CD4-positive, alpha-beta T cell (primary cell): ENCODE results near the gene PRXL2B. TPM values are rescaled to one million over a fixed set of nuclear protein-coding genes. Genes with fewer than 3 reads are reported as not detected.

Source experiments
- ATAC-seq: fragments of 200-7000 bp; cut with Tn5 transposase; one replicate; pipeline ENCODE4 v1.10.0; 2022; ENCODE audit warnings: mild to moderate bottlenecking; ENCODE audit not compliant: poor library complexity
- CTCF ChIA-PET: fragments of 350-600 bp; sonication (Branson Sonifier 250); formaldehyde crosslinking; loops from one replicate; lab custom pipeline; 2021; ENCODE audit warnings: antibody characterized with exemption, inconsistent platforms; lab: Charles Lee
- POLR2A ChIA-PET: fragments of 350-600 bp; sonication (Branson Sonifier 250); formaldehyde crosslinking; loops from one replicate; lab custom pipeline; 2021; ENCODE audit warnings: antibody characterized with exemption, inconsistent platforms; lab: Charles Lee
- DNase-seq, 14 experiments: peaks; one replicate each; pipeline ENCODE4 v3.0.0-alpha.2; 2013 to 2020; ENCODE audit warnings: mixed read lengths in 2 of 14
- H3K27ac ChIP-seq, 2 donors: one replicate each; pipeline versions ENCODE4 v1.5.1 to v1.7.0; 2013; ENCODE audit warnings: low read length in 2 of 2, low read depth in 1 of 2, mild to moderate bottlenecking in 1 of 2
- H3K27me3 ChIP-seq, 2 experiments: 1 replicate in 1 of 2; 2 replicates in 1 of 2; pipeline versions ENCODE4 v1.6.1 to v1.7.0; 2013; ENCODE audit warnings: low read length in 2 of 2, control low read depth in 1 of 2, mild to moderate bottlenecking in 1 of 2, moderate library complexity in 1 of 2; ENCODE audit not compliant: insufficient read depth in 2 of 2, control insufficient read depth in 1 of 2
- H3K36me3 ChIP-seq: one replicate; pipeline ENCODE4 v1.6.1; 2013; ENCODE audit warnings: low read length, control low read depth; ENCODE audit not compliant: insufficient read depth
- H3K4me1 ChIP-seq: one replicate; pipeline ENCODE4 v1.6.1; 2013; ENCODE audit warnings: low read length, control low read depth; ENCODE audit not compliant: insufficient read depth
- H3K4me3 ChIP-seq: one replicate; pipeline ENCODE4 v1.5.1; 2013; ENCODE audit warnings: mild to moderate bottlenecking, low read length, moderate library complexity
- H3K9me3 ChIP-seq, 2 experiments: 1 replicate in 1 of 2; 2 replicates in 1 of 2; pipeline versions ENCODE4 v1.6.1 to v1.7.0; 2013; ENCODE audit warnings: low read length in 2 of 2, mild to moderate bottlenecking in 2 of 2, control low read depth in 1 of 2, moderate library complexity in 1 of 2; ENCODE audit not compliant: control insufficient read depth in 1 of 2, insufficient read depth in 1 of 2
- H3K27ac Mint-ChIP-seq: one replicate; pipeline ENCODE4 v1.8.0; 2020; ENCODE audit warnings: mixed read lengths
- H3K27me3 Mint-ChIP-seq: one replicate; pipeline ENCODE4 v1.8.0; 2021; ENCODE audit warnings: mixed read lengths
- H3K36me3 Mint-ChIP-seq: one replicate; pipeline ENCODE4 v1.8.0; 2021; ENCODE audit warnings: low read depth, mixed read lengths
- H3K4me1 Mint-ChIP-seq: one replicate; pipeline ENCODE4 v1.8.0; 2021; ENCODE audit warnings: low read depth, mixed read lengths
- H3K4me3 Mint-ChIP-seq: one replicate; pipeline ENCODE4 v1.8.0; 2020; ENCODE audit warnings: mild to moderate bottlenecking, mixed read lengths
- H3K9me3 Mint-ChIP-seq: one replicate; pipeline ENCODE4 v1.8.0; 2020; ENCODE audit warnings: mixed read lengths
- CTCF ChIP-seq: fragments of 200-600 bp; IDR thresholded peaks from one replicate; pipeline ENCODE4 v1.8.0; 2022; ENCODE audit warnings: antibody characterized with exemption, mild to moderate bottlenecking
- intact Hi-C, 2 experiments: fragments of 100-400 bp; cut with DNase I in 1 of 2; cut with micrococcal nuclease in 1 of 2; formaldehyde crosslinking; loops; one replicate each; pipeline versions ENCODE4 v1.15.1 to v1.9.0; 2023 to 2025; cut with DNase I, micrococcal nuclease
- total RNA-seq, 174 experiments: library from RNA in 2 of 174; stranded (reverse) in 2 of 174; gene quantifications; one replicate each; pipeline ENCODE4 v1.2.3 and lab custom pipeline; 2021 to 2026

The PRXL2B gene
- total RNA-seq, 2 experiments from 2014 or later: 11.0 to 12.8 TPM

GRCh38 chr1:2554621-2555387 lies 31.8 kb upstream of the PRXL2B start:
- no peaks in the 10 kb centered on the region for H3K27me3 ChIP-seq
- peak overlapping the region; percentile 97 for H3K4me3 Mint-ChIP-seq
- peaks cover 58% of the 10 kb centered on the region for H3K4me1 ChIP-seq
- intact Hi-C loops: loop anchor here in 1 of 2 experiments (1.0 kb wide), 4 partner anchors 30 to 285 kb away; no protein-coding TSS in a partner anchor
- H3K27ac Mint-ChIP-seq: peak overlapping the region; percentile 98
- DNase-seq (peak in 13 of 14 experiments; percentile 23 to 79 (median 60)), ATAC-seq (peak; percentile 46)
- H3K4me3 ChIP-seq: peak overlapping the region; percentile 99
- peaks cover 33% of the 10 kb centered on the region for H3K4me1 Mint-ChIP-seq
- peak overlapping the region; percentile 96 for H3K27ac ChIP-seq
- H3K9me3 ChIP-seq: no peaks in the 10 kb centered on the region
- TF ChIP-seq CTCF: peak; percentile 80
- H3K36me3 Mint-ChIP-seq: peaks cover 20% of the 10 kb centered on the region
- H3K9me3 Mint-ChIP-seq: no peaks in the 10 kb centered on the region
- H3K36me3 ChIP-seq: peaks cover 24% of the 10 kb centered on the region
- ChIA-PET CTCF (interaction anchor here (1.0 to 3.0 kb wide), 5 partner anchors 10 to 89 kb away, joined by 3 to 38 read pairs (median 5); no protein-coding TSS in a partner anchor), POLR2A (interaction anchor here (1.3 to 5.7 kb wide), 6 partner anchors 8 to 163 kb away, joined by 3 to 133 read pairs (median 20); partner anchors contain the start of genes MORN1, PRXL2B and RER1)
- no peaks in the 10 kb centered on the region for H3K27me3 Mint-ChIP-seq

GRCh38 chr1:2555634-2556276 lies 30.8 kb upstream of the PRXL2B start:
- ATAC-seq (peak; percentile 48), DNase-seq (peak in 13 of 14 experiments; percentile 47 to 92 (median 63))
- CTCF ChIA-PET: interaction anchor here (1.1 to 3.0 kb wide), 6 partner anchors 9 to 85 kb away, joined by 3 to 38 read pairs (median 5); no protein-coding TSS in a partner anchor
- H3K27ac Mint-ChIP-seq: peak overlapping the region; percentile 98
- peaks cover 57% of the 10 kb centered on the region for H3K4me1 ChIP-seq
- no peaks in the 10 kb centered on the region for H3K27me3 ChIP-seq
- peak overlapping the region; percentile 96 for H3K27ac ChIP-seq
- intact Hi-C loops: loop anchor here (1.0 kb wide), 5 partner anchors 23 to 285 kb away; no protein-coding TSS in a partner anchor
- POLR2A ChIA-PET: interaction anchor here (0.7 to 5.7 kb wide), 19 partner anchors 9 to 361 kb away, joined by 3 to 133 read pairs (median 6); partner anchors contain the start of genes FAAP20, HES5, MORN1 and PANK4
- no peak for TF ChIP-seq CTCF
- no peaks in the 10 kb centered on the region for H3K27me3 Mint-ChIP-seq
- peaks cover 33% of the 10 kb centered on the region for H3K4me1 Mint-ChIP-seq
- H3K4me3 ChIP-seq: peak overlapping the region; percentile 99
- peaks cover 33% of the 10 kb centered on the region for H3K36me3 ChIP-seq
- H3K9me3 Mint-ChIP-seq: no peaks in the 10 kb centered on the region
- H3K4me3 Mint-ChIP-seq: peak overlapping the region; percentile 97
- peaks cover 22% of the 10 kb centered on the region for H3K36me3 Mint-ChIP-seq
- H3K9me3 ChIP-seq: no peaks in the 10 kb centered on the region

- Mint-ChIP-seq H3K4me1 (peaks cover 35% of the 10 kb centered on the region), H3K9me3 (no peaks in the 10 kb centered on the region), H3K27me3 (no peaks in the 10 kb centered on the region), H3K4me3 (peak within 1 kb of the TSS; percentile 97), H3K36me3 (peaks cover 27% of the 10 kb centered on the region), H3K27ac (peak within 1 kb of the TSS; percentile 98)
- Histone ChIP-seq H3K27me3 (no peaks in the 10 kb centered on the region), H3K4me3 (peak within 1 kb of the TSS; percentile 99), H3K27ac (peak within 1 kb of the TSS; percentile 96), H3K4me1 (peaks cover 59% of the 10 kb centered on the region), H3K36me3 (peaks cover 38% of the 10 kb centered on the region), H3K9me3 (no peaks in the 10 kb centered on the region)
- ChIA-PET POLR2A (interaction anchor here (0.5 to 5.7 kb wide), 20 partner anchors 9 to 362 kb away, joined by 3 to 133 read pairs (median 6); partner anchors contain the start of genes FAAP20, HES5, MORN1 and PANK4), CTCF (interaction anchor here (0.8 to 3.0 kb wide), 5 partner anchors 9 to 32 kb away, joined by 3 to 38 read pairs (median 5); no protein-coding TSS in a partner anchor)
- DNase-seq (peak; percentile 54 to 90 (median 62)), ATAC-seq (peak; percentile 79)
- intact Hi-C loops: loop anchor here in 1 of 2 experiments (1.0 kb wide), 2 partner anchors 22 to 29 kb away; no protein-coding TSS in a partner anchor
- TF ChIP-seq CTCF: peak; percentile 24
Measured at GRCh38 chr1:2556277-2556677, 30.3 kb upstream of the PRXL2B start, which contains the start of gene TNFRSF14. TNFRSF14 (plus strand) TSS chr1:2556371; CDS start chr1:2556665, 294 bp downstream.
